GM03348 (cell line): Measurements from ENCODE around the gene VSTM2B.
"Not testable (repeated sequence)": the region's sequence is repeated elsewhere in the genome, so short reads cannot be mapped to it uniquely, and the experiment has no call there.

ENCODE experiments used
- DNase-seq: peaks from one replicate; pipeline ENCODE4 v3.0.0; 2012; ENCODE audit warnings: low spot score

The VSTM2B gene

DNA sequence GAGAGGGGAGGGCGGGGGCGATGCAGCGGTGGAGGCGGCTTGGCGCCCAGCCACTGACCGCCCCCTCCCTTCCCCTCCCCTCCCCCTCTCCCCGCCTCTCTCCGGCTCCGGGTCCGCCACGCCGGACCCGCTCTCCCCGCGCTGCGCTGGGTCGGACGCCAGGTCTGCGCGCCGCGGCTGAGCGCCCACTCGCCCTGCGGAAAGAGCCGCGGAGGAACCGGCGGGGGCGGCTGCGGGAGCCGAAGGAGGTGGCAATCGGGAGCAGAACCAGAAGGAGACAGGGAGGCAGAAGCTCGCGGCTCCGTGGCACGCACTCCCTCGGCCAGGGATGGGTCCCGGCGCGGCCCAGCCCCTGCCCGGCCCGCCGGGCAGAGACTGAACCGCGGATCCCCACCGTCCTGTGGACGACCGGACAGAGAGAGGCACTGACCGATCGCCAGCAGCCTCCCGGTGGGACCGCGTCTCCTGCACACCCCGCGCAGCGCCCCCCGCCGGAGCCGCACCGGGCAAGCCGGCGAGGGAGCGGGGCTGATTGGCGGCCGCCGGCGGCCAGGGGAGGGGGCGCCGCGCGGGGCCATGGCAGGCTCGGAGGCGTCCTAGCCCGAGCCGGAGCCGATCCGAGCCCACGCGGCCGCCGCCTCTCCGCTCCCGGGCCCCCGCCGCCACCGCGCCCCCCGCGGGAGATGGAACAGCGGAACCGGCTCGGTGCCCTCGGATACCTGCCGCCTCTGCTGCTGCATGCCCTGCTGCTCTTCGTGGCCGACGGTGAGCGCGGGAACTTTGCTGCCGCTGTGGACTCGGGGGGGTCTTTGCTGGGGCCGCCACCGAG is at the start of gene VSTM2B:
TSS of gene VSTM2B (plus strand) at position 94 of the 829 bp plus-strand sequence. CDS start at position 684, 590 bp downstream.
- DNase-seq, result no peak

DNA sequence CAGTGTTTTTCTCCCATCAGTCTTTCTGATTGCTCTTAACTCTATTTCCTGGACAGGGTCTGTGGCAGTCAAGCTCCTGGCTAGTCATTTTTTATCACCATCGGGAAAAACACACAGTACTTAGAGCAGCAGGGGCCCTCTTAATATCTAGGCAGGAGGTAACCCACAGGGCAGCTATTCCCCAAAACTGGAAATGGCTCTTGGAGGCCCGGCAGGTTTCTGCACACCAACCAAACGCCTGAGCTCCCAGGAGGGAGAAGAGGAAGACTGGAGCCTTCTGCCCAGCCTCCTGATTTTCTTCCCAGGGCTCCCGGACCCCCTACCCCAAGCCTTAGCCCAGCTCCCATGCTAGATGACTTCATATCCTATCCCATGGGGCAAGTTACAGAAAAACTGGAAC is 49.3 kb upstream of the VSTM2B start:
- DNase-seq, result peak; percentile 0

DNA sequence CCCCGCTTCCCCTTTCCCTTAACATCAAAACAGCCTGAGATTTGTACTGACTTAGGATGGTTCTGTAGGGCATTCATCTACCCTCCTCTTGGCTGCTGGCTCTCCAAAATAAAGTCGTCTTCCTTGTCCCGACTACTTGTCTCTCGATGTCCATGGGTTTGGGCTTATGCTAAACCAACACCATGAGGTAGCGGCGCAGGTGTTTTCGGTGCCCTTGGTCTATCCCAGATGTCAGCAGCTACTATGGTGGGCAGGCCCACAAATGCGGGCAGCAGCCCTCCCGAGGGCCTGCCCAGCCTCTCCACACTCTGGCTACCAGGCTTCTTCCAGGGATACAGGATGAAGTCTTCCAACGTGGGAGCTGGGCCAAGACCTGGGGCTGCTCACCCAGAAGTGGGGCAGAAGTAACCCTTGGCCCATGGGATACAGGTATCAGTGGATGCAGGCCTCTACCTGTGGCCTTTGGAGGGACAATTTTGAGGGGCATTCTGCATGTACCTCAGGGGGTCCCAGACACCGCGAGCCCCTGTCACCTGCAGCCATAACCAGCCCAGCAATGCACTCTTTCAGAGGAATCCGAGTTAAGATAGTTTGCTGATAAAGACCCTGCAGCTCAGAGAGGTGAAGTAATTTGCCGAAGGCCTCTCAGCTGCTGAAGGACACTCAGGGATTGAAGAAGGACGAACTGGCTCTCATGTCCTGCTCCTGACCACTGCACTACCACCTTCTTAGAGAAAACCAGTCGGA is 47.8 kb upstream of the VSTM2B start:
- peak; percentile 0 for DNase-seq

DNA sequence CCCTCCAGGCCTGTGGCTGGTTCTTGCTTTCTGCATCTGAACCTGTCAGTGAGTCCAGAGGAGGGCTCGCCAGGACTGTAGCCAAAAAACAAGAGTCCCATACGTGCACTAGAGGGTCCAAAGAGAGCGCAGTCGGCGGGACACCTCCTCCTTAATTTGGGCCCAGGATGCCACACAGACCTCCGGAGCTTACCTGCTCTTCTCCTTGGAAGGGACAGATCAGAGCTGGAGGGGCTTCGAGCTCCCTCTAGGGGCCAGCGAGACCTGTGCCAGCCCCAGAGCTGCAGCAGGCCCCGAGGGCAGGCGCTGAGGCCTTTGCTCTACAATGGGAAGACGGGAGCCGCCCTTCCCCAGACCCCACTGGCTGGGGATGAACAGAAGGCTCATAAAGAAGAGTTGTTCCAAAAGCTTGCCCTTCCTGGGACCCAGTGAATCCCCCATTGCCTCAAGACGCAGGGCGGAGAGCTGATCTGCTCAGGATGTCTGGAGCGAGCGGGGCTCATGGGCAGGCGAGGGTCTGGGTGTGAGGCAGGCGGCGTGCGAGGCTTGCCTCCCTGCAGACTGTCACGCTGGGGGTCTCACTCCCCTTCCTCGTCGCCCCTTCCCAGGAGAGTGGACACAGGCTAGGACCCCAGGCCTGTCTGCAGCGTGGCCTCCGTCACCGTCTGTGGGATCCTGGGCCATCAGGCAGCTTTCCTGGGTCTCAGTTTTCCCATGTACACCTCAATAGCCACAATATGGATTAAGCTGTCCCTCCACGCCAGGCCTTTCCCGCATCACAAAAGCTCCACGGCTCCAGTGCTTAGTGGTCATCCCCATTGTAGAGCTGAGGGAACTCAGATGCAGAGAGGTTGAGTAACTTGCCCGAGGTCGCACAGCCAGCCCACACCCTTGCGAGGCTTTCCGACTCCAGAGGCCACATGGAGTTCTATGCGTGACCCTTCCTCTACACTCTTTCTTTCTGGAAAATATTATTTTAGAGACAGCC is 46.9 kb upstream of the VSTM2B start:
- DNase-seq, result peak; percentile 49

DNA sequence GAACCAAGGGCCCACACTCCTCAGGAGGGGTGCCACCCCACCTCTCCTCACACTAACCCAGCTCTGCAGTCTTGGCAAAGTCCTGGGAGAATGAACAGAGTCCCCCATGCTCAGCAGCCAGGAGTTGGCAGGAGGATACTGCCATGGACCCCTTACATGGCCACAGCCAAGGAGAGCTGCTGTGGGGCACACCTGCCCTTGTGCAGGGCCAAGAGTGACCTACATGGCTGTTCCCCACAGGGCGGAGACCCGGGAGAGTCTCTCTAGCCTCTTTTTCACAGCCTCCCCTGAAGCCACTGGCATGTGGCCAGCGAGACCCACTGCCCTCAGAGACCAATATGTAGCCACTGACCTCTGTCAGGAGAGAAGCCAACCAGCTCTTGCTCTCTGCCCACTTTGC is 45.9 kb upstream of the VSTM2B start:
- DNase-seq, result peak; percentile 0

DNA sequence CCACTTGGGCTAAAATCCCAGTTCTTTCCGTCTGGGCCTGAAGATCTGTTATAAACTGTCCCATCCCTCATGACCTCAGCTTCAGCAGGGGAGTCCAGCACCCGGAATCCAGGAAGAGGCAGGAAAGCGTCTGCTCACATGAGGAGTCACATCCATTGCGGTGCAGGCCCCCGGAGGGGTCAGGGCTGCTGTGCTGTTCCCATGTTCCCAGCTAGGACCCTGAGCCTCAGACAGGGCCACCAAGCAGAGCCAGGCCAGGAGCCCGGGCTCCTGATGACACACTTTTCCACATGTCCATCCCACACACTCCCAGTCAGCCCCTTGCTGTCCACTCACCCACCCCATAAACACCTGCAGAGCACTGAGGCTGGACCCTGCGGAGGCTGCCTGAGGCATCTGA is 45.3 kb upstream of the VSTM2B start:
- DNase-seq, result peak; percentile 2

DNA sequence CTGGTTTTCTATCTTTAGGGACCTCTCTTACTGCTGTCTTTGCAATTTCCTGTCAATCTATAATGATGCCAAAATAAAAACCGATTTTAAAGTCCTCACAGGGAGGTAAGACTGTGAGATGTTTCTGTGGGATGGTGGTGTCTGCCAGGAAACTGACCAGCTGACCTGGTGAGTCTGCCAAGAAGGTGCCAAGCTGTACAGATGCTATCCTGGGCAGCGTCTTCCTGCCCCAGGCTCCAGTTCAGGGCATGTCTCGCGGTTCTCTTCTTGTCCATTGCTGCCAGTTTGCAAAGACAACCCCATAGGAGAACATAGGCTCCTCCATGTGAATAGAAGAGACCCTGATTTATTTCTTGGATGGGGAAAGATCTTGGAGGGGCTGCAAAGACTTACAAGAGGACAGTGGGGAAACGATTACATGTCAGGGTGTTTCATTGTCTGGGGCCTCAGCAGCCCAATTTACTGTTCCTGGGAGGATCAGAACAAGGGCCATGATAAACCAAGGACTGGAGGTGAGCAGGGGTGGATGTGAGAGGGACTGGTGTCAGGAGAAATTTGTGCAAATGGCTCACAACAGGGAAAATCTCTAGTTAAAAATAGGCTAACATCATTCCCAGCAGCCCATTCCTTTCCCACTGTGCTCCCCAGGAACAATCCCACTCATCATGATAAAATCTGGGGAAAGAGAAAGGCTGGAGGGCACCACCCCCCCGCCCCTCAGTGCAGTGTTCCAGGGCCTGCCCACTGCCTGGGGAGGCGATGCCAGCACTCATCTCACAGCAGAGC is 42.7 kb upstream of the VSTM2B start:
- DNase-seq, result peak; percentile 1

DNA sequence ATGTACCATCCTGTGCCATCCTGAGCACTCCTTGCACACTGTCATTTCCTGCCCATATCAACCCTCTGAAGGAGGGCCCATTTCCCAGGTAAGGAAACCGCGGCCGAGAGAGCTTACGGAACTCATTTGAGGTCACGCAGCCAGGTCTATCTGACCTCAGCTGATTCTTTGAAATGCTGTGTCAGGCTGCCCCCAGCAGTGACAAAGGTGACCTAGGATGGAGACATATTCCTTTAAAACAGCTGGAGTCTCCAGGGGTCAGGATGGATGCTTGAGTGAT is 42.2 kb upstream of the VSTM2B start:
- no peak for DNase-seq

DNA sequence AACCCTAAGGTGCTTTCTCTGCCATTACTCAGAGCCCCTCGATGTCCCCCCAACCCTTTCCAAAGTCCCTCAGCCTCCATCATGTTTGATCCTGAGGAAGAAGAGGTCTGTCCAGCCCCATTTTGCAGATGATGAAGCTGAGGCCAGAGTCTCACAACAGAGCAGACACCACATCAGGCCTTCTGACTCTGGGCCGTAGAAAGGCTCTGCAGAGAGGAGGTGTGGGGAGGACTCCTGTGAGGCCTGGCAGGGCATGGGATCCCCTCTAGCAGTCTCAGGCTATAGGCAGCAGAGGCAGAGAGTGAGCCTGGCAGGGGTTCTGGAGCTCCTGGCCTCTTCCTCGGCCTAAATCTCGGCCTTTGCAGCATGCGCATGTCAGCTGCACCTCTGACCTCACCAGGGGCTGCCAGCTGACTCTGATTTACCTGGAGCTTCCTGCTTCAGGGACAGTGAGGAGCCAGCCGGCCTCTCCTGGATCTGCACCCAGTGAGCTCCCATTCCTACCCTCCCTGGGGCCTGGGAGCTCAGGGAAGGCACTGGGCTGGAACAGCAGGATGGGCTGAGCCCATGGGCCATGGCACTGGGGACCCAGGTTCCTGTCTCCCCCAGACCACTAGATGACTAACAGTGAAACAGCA is 41.7 kb upstream of the VSTM2B start:
- DNase-seq, result peak; percentile 1

DNA sequence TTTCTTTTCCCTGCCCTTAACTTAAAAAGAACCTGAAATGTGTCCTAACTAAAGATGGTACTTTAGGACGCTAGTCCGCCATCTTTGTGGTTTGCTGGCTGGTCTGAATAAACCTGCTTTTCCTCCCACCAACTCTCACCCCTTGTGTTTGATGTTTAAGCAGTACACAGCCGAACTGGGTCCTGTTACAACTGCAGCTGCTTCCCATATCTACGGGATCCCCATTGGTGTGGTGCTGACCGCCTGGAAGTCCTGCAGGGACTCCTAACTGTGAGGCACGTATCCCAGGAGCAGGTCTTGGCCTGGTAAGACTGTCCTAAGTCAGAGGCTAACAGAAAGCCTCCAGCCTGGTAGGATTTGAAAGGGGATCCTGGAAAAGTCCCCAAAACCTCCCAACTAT is 40.9 kb upstream of the VSTM2B start:
- DNase-seq, result peak; percentile 1

DNA sequence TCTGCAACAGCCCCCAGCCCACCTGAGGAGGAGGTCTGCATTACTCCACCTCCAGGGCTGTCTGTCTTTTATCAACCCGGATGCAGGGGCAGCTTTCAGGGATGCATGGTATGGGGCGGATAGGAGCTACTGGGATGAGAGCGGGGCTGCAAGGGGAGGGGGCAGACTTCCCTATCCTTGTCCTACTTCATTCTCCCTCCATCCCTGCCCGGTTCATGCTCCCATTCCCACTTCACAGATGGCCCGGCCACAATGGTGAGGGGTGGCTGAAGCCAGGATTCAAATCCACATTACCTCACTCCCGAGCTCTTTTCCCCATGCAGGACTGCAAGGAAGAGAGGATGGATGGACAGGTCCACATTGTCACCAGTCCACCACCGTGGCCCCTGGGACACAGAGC is 40.5 kb upstream of the VSTM2B start:
- peak; percentile 1 for DNase-seq

DNA sequence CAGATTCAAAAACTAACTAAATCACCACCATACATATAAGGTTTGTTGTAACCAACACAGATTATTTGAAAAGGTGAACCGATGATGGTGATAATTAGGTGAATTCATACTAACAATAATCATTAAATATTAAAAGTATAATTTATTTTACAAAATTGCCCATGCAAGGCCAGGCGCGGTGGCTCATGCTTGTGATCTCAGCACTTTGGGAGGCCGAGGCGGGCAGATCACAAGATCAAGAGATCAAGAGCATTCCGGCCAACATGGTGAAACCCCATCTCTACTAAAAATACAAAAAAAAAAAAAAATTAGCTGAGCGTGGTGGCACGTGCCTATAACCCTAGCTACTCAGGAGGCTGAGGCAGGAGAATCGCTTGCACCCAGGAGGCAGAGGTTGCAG is 38.8 kb upstream of the VSTM2B start:
- DNase-seq, result not testable (repeated sequence)

DNA sequence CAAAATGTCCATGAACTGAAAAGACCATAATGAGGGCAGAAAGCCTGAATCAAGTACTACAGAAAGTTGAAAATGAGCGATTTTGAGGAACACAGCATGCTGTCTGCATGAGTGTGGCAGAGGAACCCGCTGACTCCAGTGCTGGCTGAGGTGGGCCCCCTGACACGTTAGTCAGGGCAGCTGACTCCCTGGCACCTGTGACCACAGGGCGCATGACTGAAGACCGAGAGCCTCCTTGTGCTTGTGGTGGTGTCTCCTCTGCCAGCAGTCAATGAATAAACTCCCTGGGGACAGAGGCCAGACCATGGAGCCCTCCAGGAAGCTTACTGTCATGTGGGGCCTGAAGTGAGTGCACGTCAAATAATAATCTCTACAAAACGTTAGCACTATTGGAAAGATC is 38.4 kb upstream of the VSTM2B start:
- peak; percentile 1 for DNase-seq

DNA sequence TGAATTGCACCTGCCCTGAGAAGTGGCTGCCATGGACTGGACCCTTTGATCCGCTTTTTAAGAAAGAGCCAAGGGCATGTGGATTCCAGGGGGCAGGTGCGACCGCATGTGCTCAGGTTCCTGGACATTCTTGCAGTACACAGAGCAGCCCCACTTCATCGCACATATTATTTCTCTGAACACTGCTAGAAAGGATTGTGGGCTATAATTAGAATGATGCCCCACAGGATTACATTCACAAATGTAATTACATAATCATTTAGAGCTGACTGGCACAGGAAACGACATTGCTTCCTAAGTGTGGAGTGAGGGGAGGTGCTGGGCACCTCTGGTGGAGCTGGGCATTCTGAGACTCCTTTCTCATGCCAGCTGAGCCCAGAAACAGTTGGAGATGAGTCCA is 37.5 kb upstream of the VSTM2B start:
- DNase-seq, result no peak

DNA sequence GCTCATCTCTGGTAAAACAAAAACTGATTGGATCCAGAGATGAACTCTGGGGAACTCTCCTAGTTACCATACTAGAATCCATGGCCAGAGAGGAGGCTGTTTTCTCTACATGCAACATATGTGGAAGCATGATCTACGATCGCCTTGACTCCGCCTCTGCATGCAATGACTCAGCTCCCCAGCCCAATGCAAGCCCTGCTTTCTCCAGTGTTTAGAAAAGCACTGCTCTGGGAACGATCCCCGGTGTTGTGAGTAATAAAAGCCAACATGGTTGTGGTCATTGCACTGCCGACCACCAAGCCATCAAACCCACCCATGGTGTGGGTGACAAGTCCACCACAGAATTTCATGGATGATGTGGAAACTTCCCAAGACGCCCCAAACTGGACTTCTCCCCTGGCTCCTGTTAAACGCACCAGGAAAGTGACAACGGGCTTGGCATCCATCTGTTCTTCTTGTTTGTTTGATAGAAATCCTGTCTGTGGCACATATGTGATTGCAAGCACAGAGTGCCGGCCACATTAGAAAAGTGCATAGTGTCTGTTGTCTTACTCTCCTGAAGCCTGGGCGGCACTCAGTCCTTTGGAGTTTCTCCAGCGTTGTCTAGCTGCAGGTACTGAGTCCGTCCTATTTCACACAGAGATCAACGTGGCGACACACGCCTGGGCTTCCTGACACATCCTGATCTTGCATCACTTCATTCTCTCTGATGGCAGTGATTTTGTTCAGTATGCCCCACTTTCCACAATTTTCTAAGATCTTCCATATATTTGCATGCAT is 36.4 kb upstream of the VSTM2B start:
- peak; percentile 1 for DNase-seq

DNA sequence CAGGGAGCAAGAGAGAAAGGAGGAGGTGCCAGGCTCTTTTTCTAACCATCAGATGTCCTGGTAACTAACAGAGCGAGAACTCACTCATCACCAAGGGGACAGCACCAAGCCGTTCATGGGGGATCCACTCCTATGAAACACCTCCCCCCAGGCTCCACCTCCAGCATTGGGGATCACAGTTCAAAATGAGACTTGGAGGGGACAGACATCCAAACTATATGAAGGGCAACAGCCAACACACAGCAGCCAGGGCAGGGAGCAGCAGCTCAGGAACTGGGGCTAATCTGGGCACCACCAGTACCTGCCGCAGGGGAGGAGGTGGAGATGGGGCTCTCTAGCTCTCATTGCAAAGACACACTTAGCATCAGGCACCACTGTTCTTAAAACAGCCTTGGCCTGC is 34.3 kb upstream of the VSTM2B start:
- no peak for DNase-seq

DNA sequence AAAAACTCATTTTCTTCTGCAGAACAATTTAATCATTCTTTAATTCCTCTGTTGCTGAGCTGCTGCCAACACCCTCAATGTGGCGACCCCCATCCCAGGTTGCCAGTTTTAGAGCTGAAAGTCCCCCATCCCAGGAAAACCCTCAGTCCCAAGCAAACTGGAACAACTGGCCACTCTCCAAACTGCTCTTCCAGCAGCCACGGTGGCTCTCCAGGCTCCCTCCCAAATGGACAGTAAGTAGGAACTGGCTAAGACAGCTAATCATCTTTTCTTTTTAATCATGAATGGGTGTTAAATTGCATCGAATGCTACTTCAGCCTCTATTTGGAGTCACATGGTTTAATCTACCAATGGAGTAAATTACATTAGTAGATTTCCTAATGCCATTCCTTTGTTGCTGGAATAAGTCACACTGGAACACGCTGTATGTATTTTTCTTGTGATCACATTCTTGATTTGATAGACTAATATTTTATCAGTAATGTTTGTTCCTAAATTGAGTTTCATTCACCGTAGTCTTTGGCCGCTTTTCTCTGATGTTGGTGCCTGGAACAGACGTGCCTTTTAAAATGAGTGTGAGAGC is 33.7 kb upstream of the VSTM2B start:
- DNase-seq, result no peak

DNA sequence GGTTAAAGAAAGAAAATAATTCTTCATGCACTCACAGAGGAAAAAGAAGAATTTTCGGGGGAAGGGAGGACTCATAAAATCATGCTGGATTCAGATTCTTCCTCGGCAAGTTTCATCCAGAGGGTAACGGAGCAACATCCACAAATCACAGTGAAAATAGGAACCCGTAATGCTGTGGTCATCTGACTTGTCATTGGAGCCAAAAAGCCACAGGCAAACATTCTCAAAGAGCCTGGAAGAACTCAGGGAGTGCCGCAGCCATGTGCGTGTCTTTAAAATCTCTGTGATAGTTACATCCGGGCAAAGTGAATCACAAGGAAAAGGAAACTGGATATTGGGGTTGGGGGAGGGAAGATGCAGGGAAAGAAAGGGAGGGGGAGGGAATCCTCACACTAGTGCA is 33.0 kb upstream of the VSTM2B start:
- DNase-seq, result no peak

DNA sequence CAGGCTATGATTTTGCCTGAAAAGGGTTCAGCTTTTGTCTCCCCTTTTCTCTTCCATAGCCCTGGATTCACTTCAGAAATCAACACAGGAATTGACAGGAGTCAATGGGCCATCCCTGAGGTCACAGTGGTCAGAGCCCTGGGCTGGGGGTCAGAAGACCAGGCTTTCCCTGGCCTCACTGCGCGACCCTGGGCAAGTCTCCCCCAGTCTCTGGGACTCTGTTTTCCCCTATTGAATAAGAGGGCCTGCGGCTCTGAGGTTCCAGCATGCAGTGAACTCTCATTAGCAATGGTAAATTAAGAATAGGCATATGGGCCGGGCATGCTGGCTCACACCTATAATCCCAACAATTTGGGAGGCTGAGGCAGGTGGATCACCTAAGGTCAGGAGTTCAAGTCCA is 30.7 kb upstream of the VSTM2B start:
- no peak for DNase-seq

DNA sequence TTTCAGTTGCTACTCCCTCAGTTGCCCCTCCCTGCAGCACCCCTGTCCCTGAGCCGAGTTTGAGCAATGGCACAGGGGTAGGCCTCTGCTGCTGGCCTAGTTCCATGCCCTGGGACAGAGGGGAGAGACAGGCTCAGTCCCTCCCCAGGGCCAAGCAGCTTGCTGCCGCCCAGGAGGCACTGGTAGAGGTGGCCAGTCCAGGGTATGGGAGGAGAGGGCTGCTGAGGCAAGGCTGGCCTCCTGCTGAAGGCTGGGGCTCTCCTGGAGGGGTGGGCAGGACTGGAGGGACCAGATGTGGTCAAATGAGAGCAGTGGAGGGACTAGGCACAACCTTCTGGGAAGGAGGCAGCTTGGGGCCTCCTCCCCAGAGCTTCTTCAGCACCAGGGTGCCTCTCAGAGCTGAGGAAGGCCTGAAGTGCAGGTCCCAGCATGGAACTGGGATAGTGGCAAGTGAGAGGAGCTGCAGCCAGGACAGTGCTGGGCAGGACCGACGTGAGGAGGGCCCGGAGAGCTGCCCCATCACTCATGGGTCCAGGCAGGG is 29.8 kb upstream of the VSTM2B start:
- DNase-seq, result no peak
